ENCODE measurements around the gene BCAS1.

The BCAS1 gene

GRCh38 chr20:54113566-54113965, 43.2 kb upstream of the BCAS1 start:
- no peak for TF ChIP-seq CTCF (conservative IDR thresholded peaks at IDR 0.05; ENCODE audit: low read depth, low read length)
- H3K4me3 ChIP-seq (ENCODE audit: low read depth, low read length): no peak overlapping the region
- DNase-seq (ENCODE audit: low read depth): no peak

DNA sequence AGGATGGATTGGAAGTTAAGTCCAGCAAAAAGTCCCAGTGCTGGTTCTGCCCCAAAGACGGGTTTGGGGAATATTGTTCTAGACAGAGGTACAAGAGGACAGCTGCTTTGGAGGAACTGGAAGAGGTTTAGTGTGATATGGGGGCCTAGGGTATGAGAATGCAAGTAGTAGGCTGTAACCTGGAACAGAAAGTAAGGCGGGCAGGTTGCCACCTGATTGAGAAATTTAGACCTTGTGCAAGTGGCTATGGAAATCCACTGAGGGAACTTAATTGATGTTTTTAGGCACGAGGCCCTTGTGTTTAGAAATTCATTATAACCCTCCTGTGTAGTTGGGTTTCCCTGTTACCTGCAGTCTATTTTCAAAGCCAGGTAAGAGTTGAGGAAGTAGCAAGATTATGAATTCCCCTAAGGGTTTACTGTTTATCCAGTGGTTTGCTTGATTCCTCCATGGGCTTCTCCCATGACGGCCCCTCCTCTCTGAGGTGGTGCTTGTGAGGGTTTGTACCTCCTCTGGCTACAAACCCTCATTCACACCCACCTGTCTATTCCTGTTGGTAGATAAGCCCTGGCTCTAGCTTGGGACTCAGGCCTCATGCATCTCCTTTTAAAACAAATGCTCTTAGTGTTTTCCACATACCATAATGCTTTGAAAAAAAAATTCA, 42.0 kb upstream of the BCAS1 start:
- H3K4me3 ChIP-seq (ENCODE audit: low read depth, low read length): no peak overlapping the region
- TF ChIP-seq CTCF (conservative IDR thresholded peaks at IDR 0.05; ENCODE audit: low read depth, low read length): no peak
- DNase-seq (ENCODE audit: low read depth): no peak

GRCh38 chr20:54111460-54111859, 41.1 kb upstream of the BCAS1 start:
- no peak for TF ChIP-seq CTCF (conservative IDR thresholded peaks at IDR 0.05; ENCODE audit: low read depth, low read length)
- no peak for DNase-seq (ENCODE audit: low read depth)

GRCh38 chr20:54110457-54110856, 40.1 kb upstream of the BCAS1 start:
- no peak for TF ChIP-seq CTCF (conservative IDR thresholded peaks at IDR 0.05; ENCODE audit: low read depth, low read length)
- H3K4me3 ChIP-seq (ENCODE audit: low read depth, low read length): no peak overlapping the region
- DNase-seq (ENCODE audit: low read depth): no peak

More at GRCh38 chr20:54111460-54111859, 41.1 kb upstream of the BCAS1 start:
- H3K4me3 ChIP-seq (ENCODE audit: low read depth, low read length): no peak overlapping the region

DNA sequence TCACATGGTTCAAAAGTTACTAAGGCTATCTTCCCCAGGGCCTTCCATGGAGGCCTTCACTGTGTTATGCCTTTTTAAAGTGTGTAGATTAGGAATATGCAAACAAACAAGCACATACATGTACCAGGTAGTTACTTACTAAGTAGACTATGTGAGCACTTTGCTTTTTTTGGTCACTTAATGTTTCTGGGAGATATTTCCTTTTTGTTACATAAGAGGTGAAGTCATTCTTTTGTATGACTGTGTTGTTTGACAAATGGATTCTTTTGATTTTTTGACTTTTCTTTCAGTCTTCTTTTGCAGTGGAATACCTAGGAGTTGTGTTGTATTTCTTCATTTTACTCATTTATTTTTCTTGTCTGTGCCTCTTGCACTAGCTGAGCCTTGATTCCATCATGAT, 39.6 kb upstream of the BCAS1 start:
- no peak overlapping the region for H3K4me3 ChIP-seq (ENCODE audit: low read depth, low read length)
- DNase-seq (ENCODE audit: low read depth): no peak
- TF ChIP-seq CTCF (conservative IDR thresholded peaks at IDR 0.05; ENCODE audit: low read depth, low read length): no peak

GRCh38 chr20:54108817-54109216, 38.4 kb upstream of the BCAS1 start:
- no peak for TF ChIP-seq CTCF (conservative IDR thresholded peaks at IDR 0.05; ENCODE audit: low read depth, low read length)
- no peak overlapping the region for H3K4me3 ChIP-seq (ENCODE audit: low read depth, low read length)
- no peak for DNase-seq (ENCODE audit: low read depth)

DNA sequence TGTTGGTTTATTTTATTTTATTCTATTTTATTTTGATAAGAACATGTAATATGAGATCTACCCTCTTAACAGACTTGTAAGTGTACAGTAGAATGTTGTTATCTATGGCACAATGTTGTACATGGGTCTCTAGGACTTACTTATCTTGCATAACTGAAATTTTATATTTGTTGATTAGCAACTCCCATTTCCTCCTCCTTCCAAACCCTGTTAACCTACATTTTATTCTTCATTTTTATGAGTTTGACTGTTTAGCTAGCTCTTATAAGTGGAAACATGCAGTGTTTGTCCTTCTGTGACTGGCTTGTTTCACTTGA, 37.9 kb upstream of the BCAS1 start:
- no peak for DNase-seq (ENCODE audit: low read depth)
- no peak for TF ChIP-seq CTCF (conservative IDR thresholded peaks at IDR 0.05; ENCODE audit: low read depth, low read length)
- no peak overlapping the region for H3K4me3 ChIP-seq (ENCODE audit: low read depth, low read length)
